Measurements from ENCODE around the gene CDSN. TPM values are rescaled to one million over a fixed set of nuclear protein-coding genes. Genes with fewer than 3 reads are reported as not detected.

The CDSN gene
- total and polyA plus RNA-seq, 2 of the 8 experiments (the other 6 are each of a cell fraction or from before 2014, with no cell fraction given): not detected

DNA sequence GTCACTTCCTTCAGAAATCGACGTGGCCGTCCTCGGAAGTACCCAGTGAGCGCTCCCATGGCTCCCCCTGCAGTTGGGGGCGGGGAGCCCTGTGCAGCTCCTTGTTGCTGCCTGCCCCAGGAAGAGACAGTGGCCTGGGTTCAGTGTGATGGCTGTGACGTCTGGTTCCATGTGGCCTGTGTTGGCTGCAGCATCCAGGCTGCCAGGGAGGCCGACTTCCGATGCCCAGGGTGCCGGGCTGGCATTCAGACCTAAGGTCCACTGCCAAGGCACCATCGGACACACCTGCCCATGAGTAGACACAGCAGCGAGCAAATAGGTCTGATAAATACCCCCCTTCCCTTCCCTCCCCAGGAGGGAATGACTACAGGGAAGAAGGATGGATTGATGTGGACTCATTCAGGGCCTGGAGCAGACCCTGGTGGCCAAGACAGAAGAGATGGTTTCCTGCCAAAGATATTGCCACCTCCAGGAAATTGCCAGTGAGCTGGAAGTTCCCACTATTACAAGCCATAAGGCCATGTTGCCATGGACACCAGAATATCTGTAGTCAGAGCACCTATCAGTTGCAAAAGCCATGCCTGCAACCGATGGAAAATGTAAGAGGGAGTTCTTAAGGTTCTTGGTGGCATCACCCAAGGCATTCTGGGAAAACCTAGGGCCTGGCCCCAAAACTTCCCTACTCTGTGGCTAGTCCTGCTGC, 42.4 kb upstream of the CDSN start (continued):
- TF ChIP-seq KDM4A (IDR thresholded peaks at IDR 0.05; ENCODE audit: low read depth, low read length, severe bottlenecking): no peak
- TF ChIP-seq ZNF274 (IDR thresholded peaks at IDR 0.05; ENCODE audit: borderline replicate concordance, extremely low read depth, low read length): no peak
- TF ChIP-seq TAF7 (optimal IDR thresholded peaks at IDR 0.05; ENCODE audit: borderline replicate concordance, low read depth, low read length): no peak
- TF ChIP-seq, protein P1, sequence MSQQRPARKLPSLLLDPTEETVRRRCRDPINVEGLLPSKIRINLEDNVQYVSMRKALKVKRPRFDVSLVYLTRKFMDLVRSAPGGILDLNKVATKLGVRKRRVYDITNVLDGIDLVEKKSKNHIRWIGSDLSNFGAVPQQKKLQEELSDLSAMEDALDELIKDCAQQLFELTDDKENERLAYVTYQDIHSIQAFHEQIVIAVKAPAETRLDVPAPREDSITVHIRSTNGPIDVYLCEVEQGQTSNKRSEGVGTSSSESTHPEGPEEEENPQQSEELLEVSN (IDR thresholded peaks at IDR 0.05): no peak
- peak; percentile 30; the same call in 1 of the 2 replicates for TF ChIP-seq MAX (IDR thresholded peaks at IDR 0.05)
- peak; percentile 24 to 40 (median 36); a peak in 3 of 4 replicates for TF ChIP-seq CTCF (IDR thresholded peaks at IDR 0.05; ENCODE audit: control extremely low read depth in 1 of 3, insufficient read depth in 1 of 3, low read depth in 1 of 3, low read length in 3 of 3)
- TF ChIP-seq NANOG (IDR thresholded peaks at IDR 0.05; ENCODE audit: insufficient read depth, low read depth, low read length, poor library complexity, severe bottlenecking): no peak
- TF ChIP-seq NRF1 (IDR thresholded peaks at IDR 0.05; ENCODE audit: low read depth, low read length): no peak
- peak; percentile 68 to 71 for TF ChIP-seq POLR2A (IDR thresholded peaks at IDR 0.05; ENCODE audit: control extremely low read depth in 1 of 2, low read depth in 2 of 2, low read length in 2 of 2)
- TF ChIP-seq JUN (IDR thresholded peaks at IDR 0.05; ENCODE audit: low read depth, low read length): no peak
- no peak for TF ChIP-seq SIX5 (IDR thresholded peaks at IDR 0.05; ENCODE audit: low read depth, low read length)

Measured in H1 (cell line).